ENCODE measurements around the gene RPS14. TPM values are rescaled to one million over a fixed set of nuclear protein-coding genes. Genes with fewer than 3 reads are reported as not detected.

The RPS14 gene
- total RNA-seq, 1 donor from 2014 or later = 3,639 TPM

GRCh38 chr5:150496098-150496497, 46.6 kb upstream of the RPS14 start:
- Mint-ChIP-seq H3K27ac (peak overlapping the region; percentile 8), H3K27me3 (ENCODE audit: insufficient read depth, low read depth) (peaks cover 5% of the 10 kb centered on the region), H3K9me3 (no peaks in the 10 kb centered on the region), H3K4me3 (no peak overlapping the region), H3K4me1 (peaks cover 65% of the 10 kb centered on the region), H3K36me3 (peaks cover 8% of the 10 kb centered on the region)
- no peak for TF ChIP-seq EZH2 (IDR thresholded peaks at IDR 0.05)
- no peak for TF ChIP-seq CTCF (IDR thresholded peaks at IDR 0.05)
- no peak for TF ChIP-seq EZH2phosphoT487 (IDR thresholded peaks at IDR 0.05)
- Histone ChIP-seq H2AFZ (replicated peaks) (no peak overlapping the region), H3K27me3 (no peaks in the 10 kb centered on the region), H4K20me1 (ENCODE audit: low read depth) (peaks cover 35% of the 10 kb centered on the region), H3K27ac (no peak overlapping the region), H3K9ac (no peak overlapping the region), H3K9me3 (ENCODE audit: low read depth) (no peaks in the 10 kb centered on the region), H3K4me3 (no peak overlapping the region), H3F3A (ENCODE audit: low read depth) (peaks cover 45% of the 10 kb centered on the region), H3K4me2 (no peak overlapping the region), H3K36me3 (no peaks in the 10 kb centered on the region), H3K4me1 (peaks cover 60% of the 10 kb centered on the region), H3K79me2 (ENCODE audit: low read depth) (peaks cover 96% of the 10 kb centered on the region)
- DNase-seq (ENCODE audit: low spot score) = no peak

GRCh38 chr5:150492621-150493020, 43.1 kb upstream of the RPS14 start:
- H3K9me3 Mint-ChIP-seq = no peaks in the 10 kb centered on the region
- Histone ChIP-seq H3K4me2 (no peak overlapping the region), H3K36me3 (no peaks in the 10 kb centered on the region), H3K27ac (no peak overlapping the region), H3K4me3 (no peak overlapping the region), H3K4me1 (peaks cover 57% of the 10 kb centered on the region), H3F3A (ENCODE audit: low read depth) (peaks cover 38% of the 10 kb centered on the region), H3K79me2 (ENCODE audit: low read depth) (peaks cover 100% of the 10 kb centered on the region), H3K9ac (no peak overlapping the region), H3K27me3 (no peaks in the 10 kb centered on the region), H4K20me1 (ENCODE audit: low read depth) (peaks cover 44% of the 10 kb centered on the region), H3K9me3 (ENCODE audit: low read depth) (no peaks in the 10 kb centered on the region), H2AFZ (replicated peaks) (no peak overlapping the region)
- no peak for DNase-seq (ENCODE audit: low spot score)
- no peak overlapping the region for H3K4me3 Mint-ChIP-seq
- peaks cover 63% of the 10 kb centered on the region for H3K4me1 Mint-ChIP-seq
- TF ChIP-seq EZH2phosphoT487 (IDR thresholded peaks at IDR 0.05) (no peak), CTCF (IDR thresholded peaks at IDR 0.05) (no peak), EZH2 (IDR thresholded peaks at IDR 0.05) (no peak)
- peaks cover 8% of the 10 kb centered on the region for H3K36me3 Mint-ChIP-seq
- peaks cover 5% of the 10 kb centered on the region for H3K27me3 Mint-ChIP-seq (ENCODE audit: insufficient read depth, low read depth)
- peak overlapping the region; percentile 70 for H3K27ac Mint-ChIP-seq

- H3K36me3 ChIP-seq = no peaks in the 10 kb centered on the region
- no peak for DNase-seq (ENCODE audit: low spot score)
- H3K9me3 ChIP-seq (ENCODE audit: low read depth) = no peaks in the 10 kb centered on the region
- H3K4me2 ChIP-seq = no peak overlapping the region
- H3K79me2 ChIP-seq (ENCODE audit: low read depth) = peaks cover 100% of the 10 kb centered on the region
- Mint-ChIP-seq H3K4me3 (no peak overlapping the region), H3K9me3 (no peaks in the 10 kb centered on the region), H3K27ac (no peak overlapping the region), H3K36me3 (peaks cover 8% of the 10 kb centered on the region), H3K27me3 (ENCODE audit: insufficient read depth, low read depth) (peaks cover 5% of the 10 kb centered on the region), H3K4me1 (peaks cover 65% of the 10 kb centered on the region)
- peaks cover 38% of the 10 kb centered on the region for H3F3A ChIP-seq (ENCODE audit: low read depth)
- peaks cover 53% of the 10 kb centered on the region for H3K4me1 ChIP-seq
- H3K4me3 ChIP-seq = no peak overlapping the region
- no peak overlapping the region for H2AFZ ChIP-seq (replicated peaks)
- peaks cover 49% of the 10 kb centered on the region for H4K20me1 ChIP-seq (ENCODE audit: low read depth)
- H3K9ac ChIP-seq = no peak overlapping the region
- peak overlapping the region; percentile 10 for H3K27ac ChIP-seq
- no peak for TF ChIP-seq EZH2 (IDR thresholded peaks at IDR 0.05)
- no peak for TF ChIP-seq EZH2phosphoT487 (IDR thresholded peaks at IDR 0.05)
- TF ChIP-seq CTCF (IDR thresholded peaks at IDR 0.05) = no peak
- no peaks in the 10 kb centered on the region for H3K27me3 ChIP-seq
Measured at GRCh38 chr5:150491876-150492275, 42.3 kb upstream of the RPS14 start.
